ENCODE measurements around the gene RRP12. TPM values are rescaled to one million over a fixed set of nuclear protein-coding genes. Genes with fewer than 3 reads are reported as not detected.

The RRP12 gene
- total and polyA plus RNA-seq, 2 of the 4 experiments (the other 2 are of a cell fraction): 21.5 to 23.3 TPM

GRCh38 chr10:97328646-97329453, 72.3 kb downstream of the RRP12 start:
- Histone ChIP-seq H3K23ac (ENCODE audit: low read depth, low read length) (no peak overlapping the region), H2BK5ac (ENCODE audit: low read depth, low read length, poor library complexity, severe bottlenecking) (no peak overlapping the region), H3K4ac (ENCODE audit: low read depth, low read length) (no peak overlapping the region), H3K27me3 (ENCODE audit: control insufficient read depth, insufficient read depth, low read length) (no peaks in the 10 kb centered on the region), H3K18ac (ENCODE audit: low read depth, low read length) (no peak overlapping the region), H2AFZ (replicated peaks; ENCODE audit: low read length, poor library complexity) (no peak overlapping the region), H3K36me3 (ENCODE audit: control insufficient read depth, insufficient read depth, low read length) (no peaks in the 10 kb centered on the region), H2BK20ac (ENCODE audit: low read depth, low read length) (no peak overlapping the region), H3K79me1 (ENCODE audit: low read depth in 1 of 2, low read length in 2 of 2) (peaks cover 15 to 35% of the 10 kb centered on the region in 2 experiments), H2AK5ac (ENCODE audit: low read depth, low read length) (no peak overlapping the region), H2AK9ac (replicated peaks; ENCODE audit: low read depth, low read length, poor library complexity) (no peak overlapping the region), H4K5ac (ENCODE audit: low read depth, low read length) (no peak overlapping the region), H4K20me1 (ENCODE audit: insufficient read depth, low read length) (no peaks in the 10 kb centered on the region), H2BK15ac (ENCODE audit: low read depth, low read length) (no peak overlapping the region), H3K4me1 (ENCODE audit: control insufficient read depth, insufficient read depth, low read length) (peaks cover 16% of the 10 kb centered on the region), H3K9me3 (ENCODE audit: control insufficient read depth, insufficient read depth, low read length) (no peaks in the 10 kb centered on the region), H3K4me2 (ENCODE audit: low read depth, low read length) (peak overlapping the region; percentile 16; the same call in 1 of the 2 replicates), H3K9me1 (ENCODE audit: insufficient read depth, low read length) (no peaks in the 10 kb centered on the region; the same call in 1 of the 2 replicates), H3K27ac (ENCODE audit: insufficient read depth, low read length) (no peak overlapping the region), H2BK120ac (ENCODE audit: low read depth, low read length) (no peak overlapping the region), H4K91ac (ENCODE audit: insufficient read depth, low read depth, low read length) (no peak overlapping the region), H3K14ac (replicated peaks; ENCODE audit: low read depth, low read length) (no peak overlapping the region), H3K9ac (ENCODE audit: low read depth, low read length) (no peak overlapping the region), H3K4me3 (ENCODE audit: insufficient read depth, low read depth, low read length) (no peak overlapping the region), H3K56ac (ENCODE audit: extremely low read depth, insufficient read depth, low read length) (no peak overlapping the region), H4K8ac (ENCODE audit: low read depth in 2 of 2, low read length in 2 of 2) (no peak overlapping the region)
- WGBS, 2 experiments (ENCODE audit: extremely low coverage in 2 of 2, insufficient read length in 1 of 2): no CpG with 5 or more reads among the region's 3 CpGs
- TF ChIP-seq SMC3 (IDR thresholded peaks at IDR 0.05; ENCODE audit: low read depth, low read length) (no peak), MAFK (IDR thresholded peaks at IDR 0.05; ENCODE audit: low read depth, low read length) (peak; percentile 99)
- intact Hi-C loops (cut with micrococcal nuclease) (no loop called here), in situ Hi-C loops (cut with MboI; ENCODE audit: low sequenced_read_pairs) (no loop called here), dilution Hi-C loops (cut with HindIII; ENCODE audit: low sequenced_read_pairs, unreplicated experiment) (no loop called here)
- peak; percentile 42 for ATAC-seq (ENCODE audit: low read depth)
- ChIA-PET CTCF (no interaction called here), POLR2A (ENCODE audit: unreplicated experiment) (interaction anchor here (0.6 kb wide), 1 partner anchor 627 kb away, joined by 3 read pairs; no protein-coding TSS in a partner anchor)
- DNase-seq: peak; percentile 49
- no TSS peak for BruUV-seq (replicated peaks)

All from IMR-90 (cell line).